DOHH2 (cell line): ENCODE measurements around the gene PRRT4.

Experiments
- H3F3A ChIP-seq: fragments of 200-600 bp; sonication (generic), shearing (Covaris generic); 2 replicates; pipeline ENCODE4 v1.6.0; 2016; ENCODE audit warnings: antibody characterized with exemption, mild to moderate bottlenecking; ENCODE audit not compliant: control insufficient read depth, insufficient read depth
- H3K27ac ChIP-seq: fragments of 200-600 bp; sonication (generic); 2 replicates; pipeline ENCODE4 v1.5.1; 2014; ENCODE audit warnings: low read depth, mild to moderate bottlenecking, low read length, moderate library complexity
- H3K27me3 ChIP-seq: fragments of 200-600 bp; sonication (generic); 2 replicates; pipeline ENCODE4 v1.6.1; 2014; ENCODE audit warnings: mild to moderate bottlenecking, low read length, mixed read lengths; ENCODE audit not compliant: control insufficient read depth
- H3K36me3 ChIP-seq: fragments of 200-600 bp; sonication (generic); 2 replicates; pipeline ENCODE4 v1.6.1; 2014; ENCODE audit warnings: mild to moderate bottlenecking, low read length, moderate library complexity, mixed read lengths; ENCODE audit not compliant: control insufficient read depth
- H3K4me1 ChIP-seq: fragments of 200-600 bp; sonication (generic); 2 replicates; pipeline ENCODE4 v1.6.1; 2014; ENCODE audit warnings: mild to moderate bottlenecking, low read length, mixed read lengths; ENCODE audit not compliant: control insufficient read depth
- H3K4me2 ChIP-seq: fragments of 200-600 bp; sonication (generic); 2 replicates; pipeline ENCODE4 v1.6.0; 2014; ENCODE audit warnings: mild to moderate bottlenecking, low read length, moderate library complexity
- H3K4me3 ChIP-seq: fragments of 200-600 bp; sonication (generic); 2 replicates; pipeline ENCODE4 v1.5.1; 2014; ENCODE audit warnings: mild to moderate bottlenecking, low read length, mixed read lengths
- H3K79me2 ChIP-seq: fragments of 200-600 bp; sonication (generic); 2 replicates; pipeline ENCODE4 v1.6.1; 2014; ENCODE audit warnings: mild to moderate bottlenecking, low read length, mixed read lengths; ENCODE audit not compliant: control insufficient read depth
- H3K9me2 ChIP-seq: fragments of 200-600 bp; sonication (generic); replicated peaks from 2 replicates; pipeline ENCODE4 v1.6.1; 2014; ENCODE audit warnings: mild to moderate bottlenecking, low read length, mixed read lengths; ENCODE audit not compliant: control insufficient read depth
- H3K9me3 ChIP-seq: fragments of 200-600 bp; sonication (generic); 2 replicates; pipeline ENCODE4 v1.6.1; 2014; ENCODE audit warnings: antibody characterized with exemption, low read length, mixed read lengths; ENCODE audit not compliant: control insufficient read depth, insufficient read depth
- H4K20me1 ChIP-seq: fragments of 200-600 bp; sonication (generic); 2 replicates; pipeline ENCODE4 v1.6.0; 2014; ENCODE audit warnings: low read depth, mild to moderate bottlenecking, antibody characterized with exemption, low read length, moderate library complexity; ENCODE audit not compliant: control insufficient read depth, insufficient read depth
- CTCF ChIP-seq: fragments of 200-600 bp; sonication (generic); IDR thresholded peaks from one replicate; pipeline ENCODE4 v1.5.1; 2014; ENCODE audit warnings: antibody characterized with exemption, mild to moderate bottlenecking, low read depth, low read length; ENCODE audit not compliant: poor library complexity, severe bottlenecking
- EZH2phosphoT487 ChIP-seq: fragments of 200-600 bp; sonication (generic); IDR thresholded peaks from 2 replicates; pipeline ENCODE4 v1.6.1; 2017; ENCODE audit warnings: borderline replicate concordance, mild to moderate bottlenecking, antibody characterized with exemption, low read length, moderate library complexity, mixed read lengths

Gene PRRT4

GRCh38 chr7:128358233-128358632 lies 3.3 kb downstream of the PRRT4 start:
- no peaks in the 10 kb centered on the region for H3K79me2 ChIP-seq
- peaks cover 12% of the 10 kb centered on the region; the same call in 1 of the 2 replicates for H3K4me1 ChIP-seq
- no peak overlapping the region for H3K4me2 ChIP-seq
- H3K9me3 ChIP-seq, result no peaks in the 10 kb centered on the region
- TF ChIP-seq EZH2phosphoT487, result no peak
- TF ChIP-seq CTCF, result no peak
- H3K27me3 ChIP-seq, result peaks cover 76% of the 10 kb centered on the region
- H3K9me2 ChIP-seq, result no peaks in the 10 kb centered on the region
- no peak overlapping the region for H3K4me3 ChIP-seq
- no peaks in the 10 kb centered on the region for H3F3A ChIP-seq
- H3K27ac ChIP-seq, result no peak overlapping the region
- H3K36me3 ChIP-seq, result no peaks in the 10 kb centered on the region
- no peaks in the 10 kb centered on the region for H4K20me1 ChIP-seq

GRCh38 chr7:128357217-128357613 lies 4.3 kb downstream of the PRRT4 start:
- no peak overlapping the region for H3K4me2 ChIP-seq
- no peak overlapping the region for H3K27ac ChIP-seq
- H3K4me1 ChIP-seq, result peaks cover 12% of the 10 kb centered on the region; the same call in 1 of the 2 replicates
- no peaks in the 10 kb centered on the region for H4K20me1 ChIP-seq
- no peaks in the 10 kb centered on the region for H3F3A ChIP-seq
- no peaks in the 10 kb centered on the region for H3K9me3 ChIP-seq
- no peak overlapping the region for H3K4me3 ChIP-seq
- TF ChIP-seq CTCF, result no peak
- no peak for TF ChIP-seq EZH2phosphoT487
- H3K9me2 ChIP-seq, result no peaks in the 10 kb centered on the region
- peaks cover 67% of the 10 kb centered on the region for H3K27me3 ChIP-seq
- H3K79me2 ChIP-seq, result no peaks in the 10 kb centered on the region
- H3K36me3 ChIP-seq, result no peaks in the 10 kb centered on the region

GRCh38 chr7:128356546-128357216 lies 4.8 kb downstream of the PRRT4 start:
- no peaks in the 10 kb centered on the region for H3F3A ChIP-seq
- no peaks in the 10 kb centered on the region for H4K20me1 ChIP-seq
- no peak overlapping the region for H3K4me3 ChIP-seq
- H3K9me2 ChIP-seq, result no peaks in the 10 kb centered on the region
- no peak overlapping the region for H3K27ac ChIP-seq
- H3K27me3 ChIP-seq, result peaks cover 61% of the 10 kb centered on the region
- no peaks in the 10 kb centered on the region for H3K79me2 ChIP-seq
- H3K4me2 ChIP-seq, result no peak overlapping the region
- H3K4me1 ChIP-seq, result peaks cover 8% of the 10 kb centered on the region; the same call in 1 of the 2 replicates
- TF ChIP-seq CTCF, result no peak
- TF ChIP-seq EZH2phosphoT487, result no peak
- no peaks in the 10 kb centered on the region for H3K36me3 ChIP-seq
- no peaks in the 10 kb centered on the region for H3K9me3 ChIP-seq
